H1 (cell line): ENCODE data around the gene PSMB5. TPM values are rescaled to one million over a fixed set of nuclear protein-coding genes. Genes with fewer than 3 reads are reported as not detected.

Experiments
- CTCF ChIA-PET: fragments of 300-600 bp; sonication (Branson Sonifier 250); formaldehyde crosslinking; loops from one replicate; lab custom pipeline; 2021; ENCODE audit not compliant: partially characterized antibody; lab: Charles Lee
- POLR2A ChIA-PET: fragments of 300-600 bp; sonication (Branson Sonifier 250); formaldehyde crosslinking; loops from one replicate; lab custom pipeline; 2021; ENCODE audit warnings: inconsistent platforms; ENCODE audit not compliant: partially characterized antibody; lab: Charles Lee
- DNase-seq, 2 experiments: peaks; one replicate each; pipeline versions ENCODE4 v3.0.0 to v3.0.0-alpha.2; 2010 to 2022; ENCODE audit warnings: low spot score in 2 of 2, low read depth in 1 of 2, mixed read lengths in 1 of 2
- FAIRE-seq: peaks from 2 replicates; lab custom pipeline; 2011; peaks lifted over from hg19 to GRCh38; lab: Jason Lieb, UNC
- H2AFZ ChIP-seq: 2 replicates; pipeline ENCODE4 v1.8.1; 2012; ENCODE audit warnings: low read length, inconsistent platforms
- H2AK5ac ChIP-seq: 2 replicates; pipeline ENCODE4 v1.6.1; 2013; ENCODE audit warnings: low read depth, low read length
- H2BK120ac ChIP-seq: replicated peaks from 2 replicates; pipeline ENCODE3; 2013; ENCODE audit warnings: low read depth, low read length, inconsistent platforms
- H2BK12ac ChIP-seq: 2 replicates; pipeline ENCODE4 v1.6.1; 2013; ENCODE audit warnings: low read depth, low read length
- H2BK15ac ChIP-seq: 2 replicates; pipeline ENCODE4 v1.6.1; 2013; ENCODE audit warnings: low read length
- H2BK20ac ChIP-seq: 2 replicates; pipeline ENCODE4 v1.6.1; 2013; ENCODE audit warnings: low read length
- H2BK5ac ChIP-seq: 2 replicates; pipeline ENCODE4 v1.6.1; 2013; ENCODE audit warnings: low read depth, low read length
- H3K14ac ChIP-seq: 2 replicates; pipeline ENCODE4 v1.6.1; 2013; ENCODE audit warnings: inconsistent platforms; ENCODE audit not compliant: insufficient read length
- H3K18ac ChIP-seq: 2 replicates; pipeline ENCODE4 v1.6.1; 2013; ENCODE audit warnings: low read length; ENCODE audit errors: extremely low read depth
- H3K23ac ChIP-seq: 2 replicates; pipeline ENCODE4 v1.6.1; 2013; ENCODE audit warnings: inconsistent platforms; ENCODE audit not compliant: insufficient read length
- H3K23me2 ChIP-seq: 2 replicates; pipeline ENCODE4 v1.6.1; 2013; ENCODE audit warnings: low read depth, low read length
- H3K27ac ChIP-seq: 2 replicates; pipeline ENCODE4 v1.6.1; 2011; ENCODE audit warnings: low read depth, low read length, inconsistent platforms
- H3K27me3 ChIP-seq, 4 experiments: replicated peaks in 1 of 4; 1 replicate in 1 of 4; 2 replicates in 3 of 4; pipeline versions ENCODE4 v1.6.1 to v1.8.1; 2011 to 2013; ENCODE audit warnings: low read length in 3 of 4, mild to moderate bottlenecking in 3 of 4, inconsistent platforms in 2 of 4, mixed read lengths in 2 of 4, moderate library complexity in 1 of 4; ENCODE audit not compliant: control insufficient read depth in 3 of 4, insufficient read depth in 3 of 4; ENCODE audit errors: extremely low read depth in 1 of 4
- H3K36me3 ChIP-seq, 4 experiments: 2 replicates each; pipeline versions ENCODE4 v1.6.1 to v1.8.1; 2011 to 2013; ENCODE audit warnings: mild to moderate bottlenecking in 4 of 4, low read length in 3 of 4, moderate library complexity in 2 of 4, control low read depth in 1 of 4, inconsistent platforms in 1 of 4; ENCODE audit not compliant: insufficient read depth in 4 of 4, control insufficient read depth in 2 of 4
- H3K4ac ChIP-seq: replicated peaks from 2 replicates; pipeline ENCODE3; 2013; ENCODE audit warnings: low read length, low read depth, mixed read lengths, inconsistent platforms; ENCODE audit not compliant: insufficient read length
- H3K4me1 ChIP-seq, 4 experiments: replicated peaks in 1 of 4; 1 replicate in 1 of 4; 2 replicates in 3 of 4; pipeline versions ENCODE4 v1.6.1 to v1.8.1; 2011 to 2013; ENCODE audit warnings: low read length in 3 of 4, inconsistent platforms in 2 of 4, mixed read lengths in 1 of 4; ENCODE audit not compliant: insufficient read depth in 4 of 4, control insufficient read depth in 3 of 4
- H3K4me2 ChIP-seq, 2 experiments: 2 replicates each; pipeline versions ENCODE4 v1.6.1 to v1.8.1; 2011 to 2013; ENCODE audit warnings: low read depth in 2 of 2, low read length in 2 of 2, control low read depth in 1 of 2, inconsistent platforms in 1 of 2, mild to moderate bottlenecking in 1 of 2; ENCODE audit not compliant: insufficient read depth in 1 of 2
- H3K4me3 ChIP-seq, 4 experiments: fragments of 200-600, 300-600 bp in 1 of 4; sonication (generic), shearing (Covaris generic), sonication (Bioruptor Twin) in 1 of 4; 2 replicates each; pipeline versions ENCODE4 v1.5.1 to v1.8.1; 2011 to 2016; ENCODE audit warnings: low read length in 4 of 4, low read depth in 3 of 4, control low read depth in 2 of 4, inconsistent platforms in 2 of 4, mild to moderate bottlenecking in 2 of 4, mixed read lengths in 1 of 4, moderate library complexity in 1 of 4; ENCODE audit not compliant: insufficient read depth in 2 of 4; ENCODE audit errors: extremely low read depth in 1 of 4
- H3K56ac ChIP-seq: replicated peaks from 2 replicates; pipeline ENCODE3; 2013; ENCODE audit warnings: low read depth, mild to moderate bottlenecking, mixed read lengths, low read length, inconsistent platforms; ENCODE audit not compliant: insufficient read length
- H3K79me1 ChIP-seq: 2 replicates; pipeline ENCODE4 v1.6.1; 2013; ENCODE audit warnings: low read depth, low read length, control low read depth
- H3K79me2 ChIP-seq, 2 experiments: 2 replicates each; pipeline versions ENCODE4 v1.6.1 to v1.8.1; 2012 to 2013; ENCODE audit warnings: low read length in 2 of 2, mild to moderate bottlenecking in 2 of 2, inconsistent platforms in 1 of 2; ENCODE audit not compliant: insufficient read depth in 2 of 2, control insufficient read depth in 1 of 2
- H3K9ac ChIP-seq, 4 experiments: replicated peaks in 1 of 4; 1 replicate in 1 of 4; 2 replicates in 3 of 4; pipeline versions ENCODE4 v1.6.1 to v1.8.1; 2011 to 2013; ENCODE audit warnings: low read depth in 3 of 4, low read length in 3 of 4, control low read depth in 2 of 4, mild to moderate bottlenecking in 2 of 4, moderate library complexity in 2 of 4, inconsistent platforms in 1 of 4; ENCODE audit errors: extremely low read depth in 1 of 4
- H3K9me3 ChIP-seq, 2 experiments: 2 replicates each; pipeline versions ENCODE4 v1.6.1 to v1.8.1; 2012 to 2013; ENCODE audit warnings: mild to moderate bottlenecking in 2 of 2, moderate library complexity in 2 of 2, control low read depth in 1 of 2, inconsistent platforms in 1 of 2, low read depth in 1 of 2, low read length in 1 of 2, mixed read lengths in 1 of 2; ENCODE audit not compliant: insufficient read depth in 2 of 2
- H4K20me1 ChIP-seq, 2 experiments: replicated peaks in 1 of 2; 2 replicates each; pipeline versions ENCODE3 to v1.8.1; 2011 to 2013; ENCODE audit warnings: inconsistent platforms in 2 of 2, low read length in 2 of 2, mild to moderate bottlenecking in 1 of 2; ENCODE audit not compliant: insufficient read depth in 2 of 2, control insufficient read depth in 1 of 2
- H4K5ac ChIP-seq: 2 replicates; pipeline ENCODE4 v1.6.1; 2013; ENCODE audit warnings: low read length, low read depth, mixed read lengths, inconsistent platforms; ENCODE audit not compliant: insufficient read length
- H4K8ac ChIP-seq: 2 replicates; pipeline ENCODE4 v1.8.0; 2013; ENCODE audit warnings: mild to moderate bottlenecking, moderate library complexity, low read length, inconsistent platforms; ENCODE audit not compliant: insufficient read depth; ENCODE audit errors: extremely low read depth
- H4K91ac ChIP-seq: replicated peaks from 2 replicates; pipeline ENCODE3; 2013; ENCODE audit warnings: low read length, mixed read lengths, inconsistent platforms; ENCODE audit not compliant: insufficient read length
- CBX5 ChIP-seq: fragments of 300-800, 300-1000 bp; sonication (generic); IDR thresholded peaks from 2 replicates; pipeline ENCODE4 v1.7.1; 2016; ENCODE audit warnings: antibody characterized with exemption, low read length, low read depth
- CEBPB ChIP-seq: IDR thresholded peaks from 2 replicates; pipeline ENCODE4 v1.6.1; 2012; ENCODE audit warnings: low read depth, low read length
- CHD2 ChIP-seq: IDR thresholded peaks from 2 replicates; pipeline ENCODE4 v1.6.1; 2012; ENCODE audit warnings: low read length, improper control_type of control experiment
- POLR2A ChIP-seq, 2 experiments: IDR thresholded peaks; 1 replicate in 1 of 2; 2 replicates in 1 of 2; pipeline ENCODE4 v1.6.1; 2011; ENCODE audit warnings: low read depth in 2 of 2, low read length in 2 of 2, mild to moderate bottlenecking in 2 of 2; ENCODE audit errors: control extremely low read depth in 1 of 2
- SAP30 ChIP-seq: fragments of 300-600 bp; sonication (generic); IDR thresholded peaks from 2 replicates; pipeline ENCODE4 v1.7.1; 2012; ENCODE audit warnings: low read length, moderate library complexity, mild to moderate bottlenecking, inconsistent platforms; ENCODE audit not compliant: insufficient read depth, insufficient replicate concordance
- SIX5 ChIP-seq: IDR thresholded peaks from 2 replicates; pipeline ENCODE4 v1.6.1; 2011; ENCODE audit warnings: mild to moderate bottlenecking, low read depth, low read length
- SRF ChIP-seq: IDR thresholded peaks from 2 replicates; pipeline ENCODE4 v1.6.1; 2011; ENCODE audit warnings: mild to moderate bottlenecking, low read depth, low read length, moderate library complexity
- TEAD4 ChIP-seq: IDR thresholded peaks from 2 replicates; pipeline ENCODE4 v1.6.1; 2012; ENCODE audit warnings: low read depth, low read length, inconsistent platforms, mixed read lengths
- WGBS, 2 experiments: shearing (Covaris generic) in 1 of 2; methylation state at CpG; one replicate each; pipeline versions ENCODE4 v1.1.6 to v1.1.7; 2013 to 2015; ENCODE audit warnings: low lambda C conversion rate in 2 of 2, mixed read lengths in 2 of 2, inconsistent platforms in 1 of 2, low coverage in 1 of 2, missing lambda C conversion rate in 1 of 2; ENCODE audit not compliant: insufficient replicate concordance in 2 of 2, insufficient coverage in 1 of 2, insufficient read length in 1 of 2; ENCODE audit errors: extremely low coverage in 1 of 2, missing lambda C conversion rate in 1 of 2; 5-methylcytosine and 5-hydroxymethylcytosine counted together
- polyA plus RNA-seq, 7 experiments: library from polyadenylated mRNA; depleted of rRNA in 3 of 7; stranded (reverse) in 5 of 7; unstranded in 2 of 7; fragments of >200 nt in 5 of 7; fragments of 200-250 nt in 2 of 7; gene quantifications; 1 replicate in 5 of 7; 2 replicates in 1 of 7; 4 replicates in 1 of 7; pipeline versions ENCODE4 v1.2.1 to v1.2.3, GENCODE V29; 2011 to 2013; ENCODE audit warnings: missing spikeins in 2 of 7, mixed read lengths in 2 of 7
- total RNA-seq: library from RNA; stranded (reverse); fragmentation: NEBNext Ultra II Directional; extraction: Animal tissue kit (Norgen Biotek cat#: 25700); gene quantifications from 2 replicates; pipeline ENCODE4 v1.2.1, GENCODE V29; 2021

Gene PSMB5
- total and polyA plus RNA-seq, 2 of the 8 experiments (the other 6 are each of a cell fraction or from before 2014, with no cell fraction given) = 254 to 510 TPM

- H2BK12ac ChIP-seq = no peak overlapping the region
- DNase-seq (no peak), FAIRE-seq (no peak)
- WGBS, 2 experiments = 93% methylated on average over 3 of the region's 3 CpGs; no CpG with 5 or more reads in 1 of the 2 experiments
- no peaks in the 10 kb centered on the region for H3K79me1 ChIP-seq
- no peak overlapping the region for H3K4me3 ChIP-seq
- H3K27me3 ChIP-seq = no peaks in the 10 kb centered on the region
- no peak overlapping the region for H3K27ac ChIP-seq
- H3K9me3 ChIP-seq = no peaks in the 10 kb centered on the region
- H3K56ac ChIP-seq = no peak overlapping the region
- no peak overlapping the region for H2BK120ac ChIP-seq
- H3K18ac ChIP-seq = no peak overlapping the region
- no peaks in the 10 kb centered on the region for H4K20me1 ChIP-seq
- no peak for TF ChIP-seq SIX5
- TF ChIP-seq CEBPB = no peak
- TF ChIP-seq SAP30 = no peak
- no peak for TF ChIP-seq CBX5
- no peak for TF ChIP-seq POLR2A (IDR thresholded peaks at IDR 0.05; ENCODE audit: control extremely low read depth in 1 of 2, low read depth in 2 of 2, low read length in 2 of 2)
- no peak for TF ChIP-seq CHD2
- no peak for TF ChIP-seq TEAD4
- no peak for TF ChIP-seq SRF
- peaks cover 6% of the 10 kb centered on the region for H3K23me2 ChIP-seq
- no peak overlapping the region for H2AK5ac ChIP-seq
- H3K4me2 ChIP-seq = no peak overlapping the region
- no peak overlapping the region for H3K9ac ChIP-seq
- H2BK5ac ChIP-seq = no peak overlapping the region
- no peak overlapping the region for H4K8ac ChIP-seq
- H2BK20ac ChIP-seq = no peak overlapping the region
- H3K36me3 ChIP-seq = no peaks in the 10 kb centered on the region
- POLR2A ChIA-PET = interaction anchor here (1.2 to 4.1 kb wide), 6 partner anchors 8 to 34 kb away, joined by 3 to 99 read pairs (median 47); partner anchors contain the start of genes AJUBA and PSMB11
- CTCF ChIA-PET = interaction anchor here (3.5 to 4.1 kb wide), 2 partner anchors 14 to 32 kb away, joined by 18 to 60 read pairs; partner anchors contain the start of gene PSMB11
- H4K91ac ChIP-seq = no peak overlapping the region
- H2AFZ ChIP-seq = no peak overlapping the region
- H3K14ac ChIP-seq = no peak overlapping the region
- H3K23ac ChIP-seq = no peak overlapping the region
- no peak overlapping the region for H3K4ac ChIP-seq
- H3K79me2 ChIP-seq = no peaks in the 10 kb centered on the region
- H3K4me1 ChIP-seq = peaks cover 4 to 7% (median 6%) of the 10 kb centered on the region in 4 experiments; a peak in 4 of 7 replicates
- no peak overlapping the region for H2BK15ac ChIP-seq
- H4K5ac ChIP-seq = no peak overlapping the region
These were observed 25.9 kb downstream of the PSMB5 start for GRCh38 chr14:23008831-23009230.
